GM18502 (cell line): ENCODE data around the gene GADD45B.
"Not testable (repeated sequence)": the region's sequence is repeated elsewhere in the genome, so short reads cannot be mapped to it uniquely, and the experiment has no call there.

Experiments used
- ATAC-seq: cut with Tn5 transposase; IDR thresholded peaks from one replicate; pipeline ENCODE4 v1.9.1; 2021; ENCODE audit warnings: mild to moderate bottlenecking; ENCODE audit not compliant: unreplicated experiment, poor library complexity

Gene GADD45B

DNA sequence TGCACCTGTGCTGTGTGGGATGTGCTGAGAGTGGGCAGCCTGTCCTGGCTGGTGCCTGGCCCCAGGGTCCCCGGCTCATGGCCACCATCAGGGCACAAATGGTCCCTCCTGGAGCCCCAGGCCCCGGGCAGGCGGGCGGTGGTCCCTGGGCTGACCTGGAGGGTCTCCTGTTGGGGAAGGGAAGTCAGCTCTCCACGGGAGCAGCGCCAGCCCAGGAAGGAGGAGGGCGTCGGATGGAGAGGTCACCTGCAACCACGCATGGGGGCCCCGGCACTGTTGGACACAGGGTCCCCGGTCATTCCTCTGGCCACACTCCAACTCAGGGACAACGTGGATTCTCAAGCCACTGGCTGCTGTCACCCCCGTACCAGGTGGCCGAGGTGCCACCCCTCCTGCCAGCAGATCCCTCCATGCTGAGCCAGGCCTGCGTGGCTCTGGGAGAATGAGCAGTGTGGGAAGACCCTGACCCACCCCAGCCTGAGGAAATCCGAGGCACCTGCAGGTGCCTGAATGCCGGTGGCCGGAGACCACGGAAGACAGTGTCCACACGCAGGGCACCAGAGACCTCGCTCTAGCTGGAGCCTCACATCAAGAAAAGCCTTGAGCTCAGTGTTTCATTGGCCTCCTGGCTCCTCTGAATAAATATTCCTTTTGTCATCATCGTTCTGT lies 32.7 kb upstream of the GADD45B start:
- ATAC-seq = no peak

DNA sequence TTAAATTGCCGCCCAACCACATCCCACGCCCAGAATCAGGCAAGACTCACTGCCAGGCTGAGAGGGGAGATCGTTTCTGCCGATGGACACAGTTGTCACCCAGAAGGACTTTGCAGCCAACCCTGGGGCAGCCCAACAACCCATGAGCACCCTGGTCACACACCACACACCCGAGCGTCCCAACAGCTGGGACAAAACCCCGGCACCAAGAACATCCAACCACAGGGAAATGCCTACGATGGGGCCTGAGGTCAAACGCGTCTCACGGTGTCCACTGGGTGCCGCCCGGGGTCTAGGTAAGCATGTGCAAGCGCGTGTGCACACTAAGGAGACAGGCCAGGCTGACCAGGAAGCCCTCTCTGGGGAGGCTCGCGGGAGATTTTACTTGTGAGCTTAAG lies 32.1 kb upstream of the GADD45B start:
- no peak for ATAC-seq

DNA sequence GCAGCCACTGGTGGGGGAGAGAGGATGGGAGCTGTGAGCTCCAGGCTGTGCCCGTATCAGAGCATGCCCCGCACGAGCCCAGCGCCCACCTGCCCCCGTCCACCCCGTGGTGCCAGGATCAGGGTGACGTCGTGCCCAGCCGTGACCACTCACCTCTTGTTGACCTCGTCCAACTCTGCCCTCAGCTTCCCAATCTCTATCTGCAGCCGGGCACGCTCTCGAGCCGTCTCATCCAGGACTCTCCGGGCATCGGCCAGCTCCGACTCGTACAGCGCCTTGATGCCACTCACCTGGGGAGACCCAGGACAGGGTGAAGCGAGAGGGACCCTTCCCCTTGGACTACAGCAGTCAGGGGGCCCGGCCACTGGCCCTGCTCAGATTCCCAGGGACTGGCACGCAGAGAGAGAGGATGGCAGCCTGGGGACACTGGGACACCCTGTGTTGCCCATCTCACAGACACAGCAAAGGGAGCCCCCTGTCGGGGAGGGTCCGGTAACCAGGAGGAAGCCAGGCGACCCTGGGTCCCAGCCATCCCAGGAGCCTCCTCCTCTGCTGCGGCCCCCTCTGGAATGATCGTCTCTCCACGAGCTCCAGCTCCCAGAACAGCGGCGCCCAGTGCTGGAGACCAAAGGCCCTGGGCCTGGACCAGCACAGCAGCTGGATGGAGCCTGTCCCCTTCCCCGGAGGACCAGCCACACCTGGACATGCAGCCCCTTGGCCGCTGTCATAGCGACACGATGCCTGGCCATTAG lies 31.5 kb upstream of the GADD45B start:
- no peak for ATAC-seq

DNA sequence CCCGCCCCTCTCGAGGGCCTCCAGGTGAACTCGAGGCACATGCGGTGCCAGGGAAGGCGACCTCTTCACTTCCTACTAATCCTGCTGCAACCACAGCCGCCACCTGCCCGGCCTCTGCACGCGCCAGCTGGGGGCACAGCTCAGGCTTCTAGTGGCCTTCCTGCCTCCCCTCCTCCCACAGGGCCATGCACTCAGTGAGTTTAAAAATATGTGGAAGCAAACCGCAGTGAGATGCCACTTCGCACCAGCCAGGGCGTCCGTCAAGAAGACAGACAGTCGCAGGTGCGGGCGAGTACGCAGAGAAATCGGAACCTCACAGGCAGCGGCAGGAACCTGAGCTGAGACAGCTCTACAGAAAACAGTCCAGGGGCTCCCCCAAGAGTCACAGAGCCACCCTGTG lies 29.5 kb upstream of the GADD45B start:
- ATAC-seq = no peak

DNA sequence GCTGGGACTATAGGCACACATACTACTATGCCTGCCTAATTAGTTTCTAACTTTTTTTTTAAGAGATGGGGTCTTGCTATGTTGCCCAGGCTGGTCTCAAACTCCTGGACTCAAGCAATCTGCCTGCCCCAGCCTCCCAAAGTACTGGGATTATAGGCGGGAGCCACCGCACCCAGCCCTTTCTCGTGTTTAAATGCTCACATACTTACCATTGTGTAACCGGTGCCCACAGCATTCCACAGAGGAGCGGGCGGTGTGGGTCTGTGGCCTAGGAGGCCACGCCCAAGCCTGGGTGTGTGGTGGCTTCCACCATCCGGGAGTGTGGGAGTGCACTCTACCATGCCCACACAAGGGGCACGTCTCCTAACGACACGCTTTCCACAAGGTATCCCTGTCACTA lies 26.9 kb upstream of the GADD45B start:
- ATAC-seq = no peak

DNA sequence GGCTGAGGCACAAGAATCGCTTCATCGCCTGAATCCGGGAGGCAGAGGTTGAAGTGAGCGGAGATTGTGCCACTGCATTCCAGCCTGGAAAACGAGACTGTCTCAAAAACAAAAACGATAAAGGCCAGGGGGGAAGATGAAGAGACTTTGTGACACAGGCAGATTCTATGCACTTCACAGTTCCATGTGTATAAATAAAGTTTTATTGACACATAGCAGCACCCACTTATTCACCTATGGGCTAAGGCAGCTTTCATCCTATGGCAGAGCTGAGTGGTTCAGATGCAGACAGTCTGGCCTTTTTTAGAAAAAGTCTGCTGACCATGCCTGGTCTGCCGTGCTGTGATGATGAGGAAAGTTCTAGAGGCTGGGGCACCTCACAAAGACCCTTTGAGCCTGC lies 24.8 kb upstream of the GADD45B start:
- no peak for ATAC-seq

DNA sequence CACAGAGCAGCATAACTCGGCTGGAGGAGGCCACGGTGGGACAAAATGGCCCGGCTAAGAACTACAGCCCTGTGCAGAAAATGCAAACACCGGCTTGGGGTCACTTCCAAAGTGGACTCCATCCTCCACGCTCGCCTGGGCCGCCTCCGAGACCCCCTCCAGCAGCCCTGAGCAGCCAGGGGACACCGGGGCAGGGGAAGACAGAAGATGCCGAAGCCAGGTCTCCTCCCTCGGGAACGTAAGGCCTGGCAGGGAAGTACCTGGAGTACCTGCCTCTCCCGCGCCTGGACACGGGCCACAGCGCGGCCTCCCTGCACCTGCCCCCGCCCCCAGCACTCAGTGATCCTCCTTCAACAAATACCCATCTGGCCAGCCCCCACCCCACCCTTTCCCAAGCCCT lies 24.2 kb upstream of the GADD45B start:
- no peak for ATAC-seq

DNA sequence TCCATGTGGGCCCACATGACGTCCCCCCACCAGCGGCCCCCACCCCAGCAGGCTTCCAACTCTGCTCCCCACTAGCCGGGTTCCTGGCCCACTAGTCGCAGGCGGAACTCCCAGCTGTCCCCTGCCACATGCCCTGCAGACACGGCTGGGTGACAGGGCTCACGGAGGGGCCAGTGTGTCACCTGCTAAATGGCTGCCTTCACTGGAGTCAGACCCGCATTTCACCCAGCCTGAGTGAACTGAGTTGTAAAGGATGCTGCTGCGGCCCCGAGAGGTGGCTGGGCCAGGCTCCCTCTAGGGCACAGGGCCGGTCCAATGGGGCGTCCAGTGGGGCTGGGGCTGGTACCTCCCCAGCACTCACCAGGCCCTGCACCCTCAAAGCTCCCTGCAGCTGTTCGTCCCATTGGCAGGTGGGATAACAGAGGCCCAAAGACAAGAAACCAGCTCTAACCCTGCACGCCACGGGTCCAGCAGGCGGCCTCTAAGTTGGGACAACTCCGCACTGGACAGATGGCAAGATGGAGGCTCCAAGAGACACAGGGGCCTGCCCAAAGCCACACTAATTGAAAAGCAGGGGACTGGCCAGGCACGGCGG lies 22.4 kb upstream of the GADD45B start:
- ATAC-seq = no peak

DNA sequence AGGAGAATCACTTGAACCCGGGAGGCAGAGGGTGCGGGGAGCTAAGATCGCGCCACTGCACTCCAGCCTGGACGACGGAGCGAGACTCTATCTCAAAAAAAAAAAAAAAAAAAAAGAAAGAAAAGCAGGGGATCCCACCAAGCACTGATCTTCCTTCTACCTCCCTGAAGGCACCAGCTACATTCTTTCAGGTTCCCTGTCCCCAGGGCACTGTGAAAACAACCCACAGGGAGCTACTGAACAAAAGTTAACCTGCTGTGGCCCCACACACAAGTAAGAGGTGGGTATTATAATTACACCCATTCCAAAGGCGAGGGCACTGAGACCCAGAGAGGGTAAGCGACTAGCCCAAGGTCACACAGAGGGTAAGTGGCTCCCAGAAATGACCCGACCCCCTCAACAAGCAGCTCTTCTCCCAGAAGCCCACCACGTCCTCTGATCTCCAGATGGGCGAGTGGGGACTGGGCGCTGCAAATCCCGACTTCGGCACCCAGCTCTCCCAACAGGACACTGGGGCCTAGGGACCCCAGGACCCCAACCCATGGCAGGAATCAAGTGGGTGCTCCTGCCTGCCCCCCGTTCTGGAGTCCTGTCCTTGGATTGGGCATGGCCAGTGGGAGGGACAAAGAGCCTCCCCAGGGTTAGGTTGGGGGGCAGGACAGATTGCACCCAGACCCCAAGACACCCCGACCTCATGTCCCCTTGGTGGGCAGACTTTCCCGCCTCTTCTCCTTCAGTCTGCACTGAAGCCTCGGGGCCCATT lies 21.5 kb upstream of the GADD45B start:
- ATAC-seq = no peak

DNA sequence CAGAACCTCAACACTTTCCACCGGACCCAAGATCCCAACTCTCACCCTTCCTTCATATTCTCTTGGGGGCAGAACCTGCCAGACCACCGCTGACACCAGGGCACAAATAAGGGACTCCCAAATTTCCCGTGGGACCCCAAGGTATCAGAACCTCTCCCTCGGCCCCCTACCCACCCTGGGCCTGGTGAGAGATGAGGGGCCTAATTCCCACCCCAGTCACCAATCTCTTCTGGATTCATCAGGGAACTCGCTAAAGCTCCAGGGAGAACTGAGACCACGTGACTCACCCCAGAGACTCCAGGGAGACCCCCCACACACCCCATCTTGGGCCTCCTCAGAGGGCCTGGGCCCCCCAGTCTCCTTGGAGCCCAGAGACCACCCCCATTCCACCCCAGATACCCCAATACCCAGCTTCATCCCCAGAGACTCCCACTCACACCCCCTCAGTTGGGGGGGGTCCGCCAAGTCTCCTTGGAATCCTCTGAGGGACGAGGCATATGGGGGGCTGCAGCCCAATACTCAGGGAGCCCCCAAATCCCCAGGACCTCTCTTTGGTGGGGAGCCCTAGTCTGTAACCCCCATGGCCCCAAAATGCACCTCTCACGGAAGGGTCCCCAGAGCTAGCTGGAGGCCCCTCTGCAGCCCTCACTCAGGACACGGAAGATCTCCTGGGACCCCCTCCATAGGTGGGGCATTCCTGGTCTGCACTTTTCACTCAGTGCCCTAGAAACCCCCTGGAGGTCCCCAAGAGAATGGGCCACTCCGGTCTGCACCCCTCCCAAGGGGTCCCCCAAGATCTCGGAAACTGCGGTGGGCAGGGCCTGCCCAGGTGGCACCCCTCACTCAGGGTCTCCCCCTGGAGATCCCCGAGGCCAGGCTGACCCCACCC lies 20.7 kb upstream of the GADD45B start:
- ATAC-seq = no peak

DNA sequence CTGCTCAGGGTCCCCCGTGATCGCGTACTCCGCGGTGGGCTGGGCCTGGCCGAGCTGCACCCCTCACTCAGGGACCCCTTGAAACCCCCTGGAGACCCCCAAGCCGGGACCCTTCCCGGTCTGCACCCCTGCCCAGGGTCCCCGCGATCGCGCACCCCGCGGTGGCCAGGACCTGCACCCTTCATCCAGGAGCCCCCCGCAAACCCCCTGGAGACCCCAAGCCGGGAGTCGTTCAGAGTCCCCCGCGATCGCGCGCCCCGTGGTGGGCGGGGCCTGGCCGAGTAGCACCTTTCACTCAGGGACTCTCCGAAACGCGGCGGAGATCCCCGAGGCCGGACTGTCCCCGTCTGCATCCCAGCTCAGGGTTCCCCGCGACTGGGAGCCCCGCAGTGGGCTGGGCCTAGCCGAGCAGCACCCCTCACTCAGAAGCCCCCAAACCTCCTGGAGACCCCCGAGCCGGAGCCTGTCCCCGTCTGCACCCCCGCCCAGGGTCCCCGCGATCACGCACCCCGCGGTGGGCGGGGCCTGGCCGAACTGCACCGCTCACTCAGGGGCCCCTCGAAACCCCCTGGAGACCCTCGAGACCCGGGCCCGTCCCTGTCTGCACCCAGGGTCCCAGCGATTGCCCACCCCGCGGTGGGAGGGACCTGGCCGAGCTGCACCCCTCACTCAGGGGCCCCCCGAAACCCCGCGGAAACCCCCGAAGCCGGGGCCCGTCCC lies 19.9 kb upstream of the GADD45B start:
- peak; percentile 42 for ATAC-seq

DNA sequence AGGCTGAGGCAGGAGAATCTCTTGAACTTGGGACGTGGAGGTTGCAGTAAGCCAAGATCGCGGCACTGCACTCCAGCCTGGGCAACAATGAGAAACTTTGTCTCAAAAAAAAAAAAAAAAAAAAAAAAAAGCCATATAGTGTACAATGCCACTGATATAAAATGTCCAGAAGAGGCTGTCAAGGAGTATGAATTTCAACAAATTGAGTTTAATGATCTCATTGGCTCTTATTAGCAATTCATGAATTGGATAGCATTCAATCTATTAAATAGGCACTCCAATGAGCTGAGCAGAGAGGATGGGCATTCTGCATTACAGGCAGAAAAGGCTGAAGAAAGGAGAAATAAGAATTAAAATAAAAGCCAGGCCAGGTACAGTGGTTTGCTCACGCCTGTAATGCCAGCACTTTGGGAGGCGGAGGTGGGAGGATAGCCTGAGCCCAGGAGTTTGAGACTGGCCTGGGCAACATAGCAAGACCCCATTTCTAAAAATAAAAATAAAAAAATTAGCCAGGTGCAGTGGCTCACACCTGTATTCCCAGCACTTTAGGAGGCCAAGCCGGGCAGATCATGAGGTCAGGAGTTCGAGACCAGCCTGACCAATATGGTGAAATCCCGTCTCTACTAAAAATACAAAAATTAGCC lies 18.4 kb upstream of the GADD45B start:
- ATAC-seq = no peak

DNA sequence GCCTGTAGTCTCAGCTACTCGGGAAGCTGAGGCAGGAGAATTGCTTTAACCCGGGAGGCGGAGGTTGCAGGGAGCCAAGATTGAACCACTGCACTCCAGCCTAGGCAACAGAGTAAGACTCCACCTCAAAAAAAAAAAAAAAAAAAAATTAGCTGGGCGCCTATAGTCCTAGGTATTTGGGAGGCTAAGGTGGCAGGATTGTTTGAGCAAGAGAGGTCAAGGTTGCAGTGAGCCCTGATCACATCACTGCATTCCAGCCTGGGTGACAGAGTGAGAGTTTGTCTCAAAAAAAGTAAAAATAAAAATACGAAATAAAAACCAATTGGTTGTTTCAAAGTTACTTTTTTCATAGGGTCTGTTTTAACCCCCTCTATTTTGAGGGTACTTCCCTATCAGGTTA lies 17.9 kb upstream of the GADD45B start:
- no peak for ATAC-seq

DNA sequence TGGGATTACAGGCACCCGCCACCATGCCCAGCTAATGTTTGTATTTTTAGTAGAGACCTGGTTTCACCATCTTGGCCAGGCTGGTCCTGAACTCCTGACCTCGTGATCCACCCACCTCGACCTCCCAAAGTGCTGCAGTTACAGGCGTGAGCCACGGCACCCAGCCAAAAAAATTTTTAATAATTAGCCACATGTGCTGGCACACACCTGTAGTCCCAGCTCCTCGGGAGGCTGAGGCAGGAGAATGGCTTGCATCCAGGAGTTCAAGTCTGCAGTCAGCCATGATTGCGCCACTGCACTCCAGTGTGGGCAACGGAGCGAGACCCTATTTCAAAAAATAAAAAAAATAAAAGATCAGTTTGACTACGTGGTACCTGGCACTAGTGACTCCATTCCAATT lies 17.2 kb upstream of the GADD45B start:
- ATAC-seq = not testable (repeated sequence)

DNA sequence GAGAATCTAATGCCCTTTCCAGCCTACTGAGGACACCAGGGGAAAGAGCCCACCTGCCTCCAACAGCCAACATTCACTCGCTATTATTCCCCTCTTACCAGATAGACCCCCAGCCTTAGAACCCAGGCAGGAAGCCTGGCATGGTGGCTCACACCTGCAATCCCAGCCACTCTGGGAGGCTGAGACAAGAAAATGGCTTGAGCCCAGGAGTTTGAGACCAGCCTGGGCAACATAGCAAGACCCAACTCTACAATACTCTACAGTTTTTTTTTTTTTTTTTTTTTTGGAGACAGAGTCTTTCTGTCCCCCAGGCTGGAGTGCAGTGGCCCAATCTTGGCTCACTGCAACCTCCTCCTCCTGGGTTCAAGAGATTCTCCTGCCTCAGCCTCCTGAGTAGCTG lies 15.7 kb upstream of the GADD45B start:
- no peak for ATAC-seq

DNA sequence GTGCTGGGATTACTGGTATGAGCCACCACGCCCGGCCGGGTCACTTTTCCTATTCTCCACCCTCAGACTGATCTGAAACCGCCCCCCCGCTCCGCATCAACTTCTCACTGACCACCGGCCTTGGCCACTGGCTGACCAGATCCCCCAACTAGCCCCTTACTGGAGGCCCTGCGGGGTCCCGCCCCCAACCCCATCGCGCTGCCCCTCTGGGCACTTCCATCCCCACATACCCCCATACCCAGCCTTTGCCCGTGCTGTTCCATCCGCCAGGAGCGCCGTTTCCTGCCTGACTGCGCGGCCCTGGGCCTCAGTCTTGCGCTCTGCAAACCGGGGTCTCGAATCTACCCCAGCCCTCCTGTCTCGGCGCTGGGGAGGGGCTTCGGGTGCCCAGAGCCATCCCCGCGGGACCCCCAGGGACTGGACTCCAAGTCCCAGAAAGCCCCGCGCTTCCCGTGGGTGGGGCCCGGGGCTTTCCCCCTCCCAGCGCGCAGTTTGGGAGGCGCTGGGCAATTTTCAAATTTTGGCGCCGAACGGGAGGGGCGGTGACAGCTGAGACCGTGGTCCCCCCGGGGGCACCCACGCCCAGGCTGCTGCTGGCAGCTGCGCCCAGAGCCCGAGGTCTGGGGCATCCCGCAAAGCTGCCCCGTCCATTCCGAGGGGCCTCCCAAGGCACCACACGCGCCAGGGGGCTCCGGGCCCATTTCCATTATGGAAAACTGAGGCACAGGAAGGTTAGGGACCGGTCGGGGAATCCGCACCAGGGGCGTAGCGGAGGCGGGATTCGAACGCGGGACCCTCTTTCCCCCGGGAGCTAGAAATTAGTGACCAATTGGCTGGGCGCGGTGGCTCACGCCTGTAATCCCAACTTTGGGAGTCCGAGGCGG lies 13.9 kb upstream of the GADD45B start:
- ATAC-seq = no peak

DNA sequence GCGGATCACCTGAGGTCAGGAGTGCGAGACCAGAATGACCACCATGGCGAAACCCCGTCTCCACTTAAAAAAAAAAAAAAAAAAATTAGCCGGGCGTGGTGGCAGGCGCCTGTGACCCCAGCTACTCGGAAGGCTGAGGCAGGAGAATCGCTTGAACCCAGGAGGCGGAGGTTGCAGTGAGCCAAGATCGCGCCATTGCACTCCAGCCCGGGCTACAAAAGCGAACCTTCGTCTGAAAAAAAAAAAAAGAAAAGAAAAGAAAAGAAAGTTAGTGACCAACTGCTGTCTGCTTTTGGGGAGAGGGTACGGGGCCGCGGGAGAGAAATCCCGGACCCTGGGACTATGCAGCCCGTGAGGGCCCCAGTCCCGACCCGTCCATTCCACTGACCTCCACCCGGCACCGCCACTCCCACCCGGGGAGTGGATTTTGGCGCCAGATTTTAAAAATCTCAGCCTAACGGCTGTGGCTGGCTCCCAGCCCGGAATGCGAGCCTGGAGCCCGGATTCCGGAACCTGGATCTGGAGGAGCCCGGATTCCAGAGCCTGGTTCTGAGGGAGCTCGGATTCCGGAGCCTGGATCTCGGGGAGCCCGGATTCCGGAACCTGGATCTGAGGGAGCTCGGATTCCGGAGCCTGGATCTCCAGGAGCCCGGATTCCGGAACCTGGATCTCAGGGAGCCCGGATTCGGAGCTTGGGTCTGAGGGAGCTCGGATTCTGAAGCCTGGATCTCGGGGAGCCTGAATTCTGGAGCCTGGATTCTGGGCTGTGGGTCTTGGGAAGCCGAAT lies 13.1 kb upstream of the GADD45B start:
- ATAC-seq = no peak
